ENCODE data around the gene DOHH. TPM values are rescaled to one million over a fixed set of nuclear protein-coding genes. Genes with fewer than 3 reads are reported as not detected.
A peak's percentile ranks its signal among the peaks of the same experiment; 100 is the strongest.

Gene DOHH, protein sequence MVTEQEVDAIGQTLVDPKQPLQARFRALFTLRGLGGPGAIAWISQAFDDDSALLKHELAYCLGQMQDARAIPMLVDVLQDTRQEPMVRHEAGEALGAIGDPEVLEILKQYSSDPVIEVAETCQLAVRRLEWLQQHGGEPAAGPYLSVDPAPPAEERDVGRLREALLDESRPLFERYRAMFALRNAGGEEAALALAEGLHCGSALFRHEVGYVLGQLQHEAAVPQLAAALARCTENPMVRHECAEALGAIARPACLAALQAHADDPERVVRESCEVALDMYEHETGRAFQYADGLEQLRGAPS
- total RNA-seq (2014; rRNA removed; shearing (Covaris generic)) = 24.1 and 32.1 TPM in 2 replicates

DNA sequence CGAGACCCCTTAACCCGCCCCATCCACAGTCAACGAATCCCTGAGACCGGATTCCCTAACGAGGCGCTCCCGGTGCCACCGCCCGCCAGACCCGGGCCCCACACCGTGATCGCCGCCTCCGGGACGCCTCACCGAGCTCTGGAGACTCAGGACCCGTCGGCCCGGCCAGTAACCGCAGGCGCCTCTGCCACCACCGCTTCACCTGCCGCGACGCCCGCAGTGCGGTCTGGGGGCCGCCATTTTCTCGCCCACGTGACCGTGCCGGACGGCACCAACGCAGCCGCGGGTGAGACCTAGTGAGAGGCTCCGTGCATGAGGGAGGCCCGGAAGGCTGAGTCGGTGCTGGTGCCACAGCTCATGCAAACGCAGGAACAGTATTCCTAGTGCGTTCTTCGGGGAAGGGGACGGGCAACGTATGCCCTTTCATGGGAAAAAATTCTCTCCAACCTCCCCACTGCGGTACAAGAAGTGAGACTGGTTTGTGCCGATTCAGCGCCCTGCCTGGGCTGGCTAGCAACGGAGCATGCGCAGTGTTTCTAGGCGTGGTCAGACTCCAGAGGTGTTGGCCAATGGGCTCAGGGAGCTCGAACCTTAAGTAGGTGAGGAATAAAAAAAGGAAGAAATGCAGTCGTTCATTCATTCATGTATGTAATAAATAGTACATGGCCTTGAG, at the start of gene DOHH:
TSS of gene DOHH (minus strand) at position 246 of the 673 bp plus-strand sequence. CDS start 3,860 bp downstream, outside the sequence.
- peaks cover 5% of the 10 kb centered on the region for H3K36me3 ChIP-seq (replicated peaks; ENCODE audit: control insufficient read depth, insufficient read depth, low read length)
- H3K4me3 ChIP-seq (ENCODE audit: insufficient read depth, low read depth, low read length) = peak within 1 kb of the TSS; percentile 94
- no peaks in the 10 kb centered on the region for H3K27me3 ChIP-seq (ENCODE audit: control insufficient read depth, insufficient read depth, low read length)
- DNase-seq = peak; percentile 98

DNA sequence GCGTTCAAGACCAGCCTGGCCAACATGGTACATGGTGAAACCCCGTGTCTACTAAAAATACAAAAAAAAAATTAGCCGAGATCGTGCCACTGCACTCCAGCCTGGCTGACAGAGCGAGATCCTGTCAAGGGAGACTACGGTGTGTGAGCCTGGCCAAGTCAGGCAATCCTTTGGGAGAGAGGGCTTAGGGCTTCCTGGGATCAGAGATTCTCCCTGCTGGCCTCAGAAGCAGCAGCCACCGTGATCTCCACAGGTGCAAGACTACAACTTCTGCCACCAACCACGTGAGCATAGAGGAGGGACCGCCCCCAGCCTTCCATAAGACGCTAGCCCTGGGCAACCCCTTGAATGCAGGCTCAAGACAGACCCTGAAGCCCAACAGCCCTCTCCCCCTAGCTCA, 49.3 kb upstream of the DOHH start:
- Histone ChIP-seq H3K4me3 (ENCODE audit: insufficient read depth, low read depth, low read length) (no peak overlapping the region), H3K36me3 (replicated peaks; ENCODE audit: control insufficient read depth, insufficient read depth, low read length) (peaks cover 1% of the 10 kb centered on the region; the same call in 1 of the 2 replicates), H3K27me3 (ENCODE audit: control insufficient read depth, insufficient read depth, low read length) (no peaks in the 10 kb centered on the region)
- no peak for DNase-seq

DNA sequence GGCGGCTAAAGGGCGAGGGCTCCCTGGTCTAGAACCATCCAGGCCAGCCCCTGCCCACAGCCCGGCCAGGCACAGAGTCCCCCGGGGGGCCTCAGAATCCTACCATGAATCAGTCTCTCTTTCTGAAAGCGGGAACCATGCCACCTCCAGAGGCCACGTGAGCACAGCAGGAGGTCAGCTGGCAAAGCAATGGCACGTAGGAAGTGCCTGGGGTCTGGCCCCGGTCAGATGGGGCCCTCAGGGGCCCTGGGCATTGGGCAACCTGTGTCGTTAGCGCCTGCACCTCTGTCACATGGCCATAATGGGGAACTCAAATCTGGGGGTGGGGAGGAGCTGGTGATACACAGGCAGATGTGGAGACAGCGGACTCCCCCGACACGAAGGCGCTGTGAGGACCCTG, 48.1 kb upstream of the DOHH start:
- peaks cover 1% of the 10 kb centered on the region; the same call in 1 of the 2 replicates for H3K36me3 ChIP-seq (replicated peaks; ENCODE audit: control insufficient read depth, insufficient read depth, low read length)
- H3K27me3 ChIP-seq (ENCODE audit: control insufficient read depth, insufficient read depth, low read length) = no peaks in the 10 kb centered on the region
- H3K4me3 ChIP-seq (ENCODE audit: insufficient read depth, low read depth, low read length) = no peak overlapping the region
- DNase-seq = no peak

DNA sequence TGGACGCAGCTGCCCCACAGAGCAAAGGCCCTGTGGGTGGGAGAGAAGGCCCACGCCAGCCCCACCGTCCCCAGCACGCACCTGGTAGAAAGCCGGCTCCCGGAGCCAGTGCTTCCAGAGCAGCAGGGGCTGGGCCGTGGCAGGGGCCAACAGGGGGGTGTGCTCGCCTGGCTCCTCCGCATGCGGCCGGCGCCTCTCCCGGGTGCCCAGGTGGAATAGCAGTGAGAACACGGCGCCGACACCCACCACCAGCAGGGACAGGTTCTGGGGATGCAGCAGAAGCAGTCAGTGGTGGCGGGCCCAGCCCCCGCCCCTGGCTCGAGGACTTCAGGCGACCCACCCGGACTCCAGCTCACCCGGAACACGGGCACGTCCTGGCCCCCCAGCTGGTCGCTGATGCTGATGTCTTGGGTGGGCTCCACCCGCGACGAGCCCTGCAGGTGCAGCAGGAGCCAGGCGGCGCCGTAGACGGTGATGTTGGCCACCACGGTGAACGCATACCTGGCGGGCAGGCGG, 47.4 kb upstream of the DOHH start:
- Histone ChIP-seq H3K4me3 (ENCODE audit: insufficient read depth, low read depth, low read length) (no peak overlapping the region), H3K27me3 (ENCODE audit: control insufficient read depth, insufficient read depth, low read length) (no peaks in the 10 kb centered on the region), H3K36me3 (replicated peaks; ENCODE audit: control insufficient read depth, insufficient read depth, low read length) (peaks cover 1% of the 10 kb centered on the region; the same call in 1 of the 2 replicates)
- DNase-seq = no peak

DNA sequence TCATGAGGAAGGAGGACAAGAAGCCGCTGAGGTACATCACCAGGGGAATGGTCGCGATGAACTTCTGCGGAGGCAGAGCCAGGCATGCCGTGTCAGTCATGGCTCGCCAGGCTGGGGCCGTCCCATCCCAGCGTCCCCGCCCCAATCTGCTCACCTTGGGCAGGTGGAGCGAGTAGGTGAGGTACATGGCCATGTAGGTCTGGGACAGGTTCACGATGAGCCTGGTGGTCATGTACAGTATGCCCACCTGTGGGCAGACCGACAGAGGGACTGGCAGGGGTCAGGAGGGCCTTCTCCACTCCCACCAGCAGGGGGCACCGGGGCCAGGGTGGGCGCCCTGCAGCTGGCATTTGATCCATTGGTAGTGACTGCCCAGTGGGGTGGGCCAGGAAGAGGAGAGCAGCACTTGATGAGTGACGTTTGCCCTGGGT, 46.8 kb upstream of the DOHH start:
- DNase-seq = peak; percentile 86
- Histone ChIP-seq H3K27me3 (ENCODE audit: control insufficient read depth, insufficient read depth, low read length) (no peaks in the 10 kb centered on the region), H3K36me3 (replicated peaks; ENCODE audit: control insufficient read depth, insufficient read depth, low read length) (peaks cover 1% of the 10 kb centered on the region; the same call in 1 of the 2 replicates), H3K4me3 (ENCODE audit: insufficient read depth, low read depth, low read length) (no peak overlapping the region)

DNA sequence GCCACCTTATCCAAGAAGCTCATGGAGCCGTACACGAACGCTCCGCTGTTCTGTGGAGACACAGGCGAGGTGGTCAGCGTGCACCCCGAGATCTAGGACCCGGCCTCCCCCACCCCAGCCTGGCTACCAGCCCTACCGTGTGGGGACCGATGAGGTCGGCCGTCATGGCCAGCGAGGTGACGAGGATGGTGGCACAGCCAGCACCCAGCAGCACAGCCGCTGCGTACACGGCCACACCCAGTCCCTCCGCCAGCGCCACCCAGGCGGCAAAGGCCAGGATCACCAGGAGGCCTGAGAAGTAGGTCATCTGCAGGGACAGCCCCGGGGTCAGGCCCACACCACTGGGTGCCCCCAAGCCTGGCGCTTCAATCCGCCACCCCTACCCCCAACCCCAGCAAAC, 45.6 kb upstream of the DOHH start:
- Histone ChIP-seq H3K4me3 (ENCODE audit: insufficient read depth, low read depth, low read length) (no peak overlapping the region), H3K27me3 (ENCODE audit: control insufficient read depth, insufficient read depth, low read length) (no peaks in the 10 kb centered on the region), H3K36me3 (replicated peaks; ENCODE audit: control insufficient read depth, insufficient read depth, low read length) (peaks cover 1% of the 10 kb centered on the region; the same call in 1 of the 2 replicates)
- no peak for DNase-seq

DNA sequence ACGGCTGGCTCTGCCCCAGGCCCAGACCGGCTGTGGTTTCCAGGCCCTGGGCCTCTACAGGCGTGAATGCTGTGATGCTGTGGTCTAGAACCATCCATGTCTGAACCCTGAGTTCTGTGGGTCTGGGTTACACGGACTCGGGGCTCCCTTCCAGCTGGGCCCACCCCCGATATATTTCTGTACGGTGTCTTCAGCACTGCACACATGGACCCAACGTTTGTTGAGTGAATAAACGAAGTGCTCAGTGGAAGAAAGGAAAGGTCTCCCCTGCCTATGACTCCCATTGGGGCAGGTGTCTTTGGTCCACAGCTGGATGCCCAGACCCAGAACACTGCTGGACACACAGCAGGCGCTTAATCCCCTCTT, 45.2 kb upstream of the DOHH start:
- H3K36me3 ChIP-seq (replicated peaks; ENCODE audit: control insufficient read depth, insufficient read depth, low read length) = peaks cover 1% of the 10 kb centered on the region; the same call in 1 of the 2 replicates
- no peak for DNase-seq
- H3K27me3 ChIP-seq (ENCODE audit: control insufficient read depth, insufficient read depth, low read length) = no peaks in the 10 kb centered on the region
- no peak overlapping the region for H3K4me3 ChIP-seq (ENCODE audit: insufficient read depth, low read depth, low read length)

DNA sequence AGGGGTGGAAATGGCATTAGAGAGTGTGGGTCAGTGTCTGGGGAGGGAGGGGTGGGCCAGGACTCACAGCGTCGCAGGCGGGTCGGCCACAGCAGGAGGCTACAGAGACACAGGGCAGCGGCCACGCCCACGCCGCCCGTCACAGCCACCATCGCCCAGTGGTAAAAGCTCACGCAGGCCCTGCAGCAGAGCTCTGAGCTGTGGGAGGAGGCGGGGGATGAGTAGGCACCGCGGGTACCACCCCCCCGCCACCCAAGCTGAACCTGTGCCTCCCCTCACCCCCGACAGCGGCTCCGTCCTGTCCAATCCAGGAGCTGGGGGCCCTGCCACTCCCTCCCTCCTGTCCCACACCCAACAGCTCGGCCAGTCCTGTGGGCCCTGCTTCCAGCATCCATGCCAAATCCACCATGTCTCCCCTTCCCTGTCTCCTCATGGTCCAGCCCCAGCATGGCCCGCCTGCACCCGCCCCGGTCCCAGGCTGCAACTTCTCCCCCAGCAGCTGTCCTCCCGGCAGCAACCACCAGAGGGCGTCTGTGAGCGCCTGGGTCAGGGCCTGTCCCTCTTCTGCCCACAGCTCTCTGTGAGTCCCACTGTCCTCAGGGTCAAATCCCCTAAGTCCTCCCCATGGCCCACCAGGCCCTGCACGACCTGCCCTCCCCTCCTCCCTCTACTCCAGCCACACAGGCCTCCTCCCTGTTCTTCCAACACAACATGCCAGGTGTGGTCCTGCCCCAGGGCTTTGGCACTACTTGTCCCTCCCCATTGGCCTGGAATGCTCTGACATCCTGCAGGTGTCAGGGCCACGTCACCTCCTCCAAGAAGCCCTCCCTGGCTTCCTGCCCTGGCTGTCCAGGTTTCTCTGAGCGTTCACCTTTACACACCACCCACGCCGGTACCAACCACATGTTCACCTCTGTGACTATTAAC, 44.5 kb upstream of the DOHH start:
- DNase-seq = peak; percentile 99

DNA sequence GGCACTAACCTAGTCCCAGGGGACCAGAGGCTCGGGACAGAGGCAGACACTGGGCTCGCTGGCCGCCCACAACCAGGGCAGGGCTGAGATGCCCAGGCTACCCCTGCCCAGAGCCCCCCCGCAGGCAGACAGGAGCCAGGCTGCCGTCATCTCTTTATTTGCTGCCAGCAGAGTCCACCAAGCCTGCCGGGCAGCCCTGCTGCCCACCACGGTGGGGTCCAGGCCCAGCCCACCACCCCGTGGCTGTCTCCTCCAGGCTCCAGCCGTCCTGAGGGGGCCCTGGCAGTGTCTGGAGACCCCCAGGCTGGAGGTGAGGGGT, 43.5 kb upstream of the DOHH start:
- DNase-seq = no peak
- Histone ChIP-seq H3K36me3 (replicated peaks; ENCODE audit: control insufficient read depth, insufficient read depth, low read length) (peaks cover 1% of the 10 kb centered on the region; the same call in 1 of the 2 replicates), H3K27me3 (ENCODE audit: control insufficient read depth, insufficient read depth, low read length) (no peaks in the 10 kb centered on the region), H3K4me3 (ENCODE audit: insufficient read depth, low read depth, low read length) (no peak overlapping the region)

More for the DNA sequence above, 44.5 kb upstream of the DOHH start:
- Histone ChIP-seq H3K27me3 (ENCODE audit: control insufficient read depth, insufficient read depth, low read length) (no peaks in the 10 kb centered on the region), H3K4me3 (ENCODE audit: insufficient read depth, low read depth, low read length) (no peak overlapping the region), H3K36me3 (replicated peaks; ENCODE audit: control insufficient read depth, insufficient read depth, low read length) (peaks cover 1% of the 10 kb centered on the region; the same call in 1 of the 2 replicates)

DNA sequence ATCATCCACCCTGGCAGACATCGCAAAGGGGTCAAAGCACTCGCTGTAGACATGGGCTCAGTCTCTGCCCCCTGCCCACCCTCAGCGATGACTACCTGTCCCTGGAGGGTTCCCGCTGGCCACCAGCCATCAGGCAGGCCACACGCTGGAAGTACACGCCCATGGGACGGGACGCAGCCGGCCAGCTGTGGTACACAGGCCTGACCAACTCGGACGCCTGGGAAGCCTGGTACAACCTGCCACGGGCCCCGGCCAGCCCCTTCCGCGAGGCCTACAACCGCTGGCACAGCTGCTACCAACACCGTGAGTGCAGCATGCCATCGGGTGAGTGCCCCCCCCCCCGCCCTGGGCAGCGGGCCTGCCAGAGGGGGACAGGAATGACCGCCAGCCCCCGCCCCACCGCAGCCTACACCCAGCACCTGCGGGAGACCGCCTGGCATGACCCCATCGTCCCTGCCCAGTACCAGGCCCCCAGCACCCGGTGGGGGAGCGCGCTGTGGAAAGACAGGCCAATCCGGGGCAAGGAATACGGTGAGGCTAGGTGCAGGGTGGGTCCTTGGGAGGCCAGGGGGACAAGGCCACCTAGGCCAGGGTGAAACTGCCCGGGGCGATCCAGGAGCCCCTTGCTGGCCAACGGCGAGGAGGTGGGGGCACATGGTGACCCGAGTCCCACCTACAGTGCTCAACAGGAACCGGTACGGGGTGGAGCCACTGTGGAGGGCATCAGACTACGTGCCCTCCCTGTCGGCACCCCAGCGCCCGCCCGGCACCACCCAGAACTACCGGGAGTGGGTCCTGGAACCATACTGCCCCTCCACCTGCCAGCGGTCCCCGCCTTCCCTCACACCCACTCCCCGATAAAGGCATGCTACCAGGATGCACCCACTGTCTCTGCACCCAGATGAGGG, 42.9 kb upstream of the DOHH start:
- Histone ChIP-seq H3K27me3 (ENCODE audit: control insufficient read depth, insufficient read depth, low read length) (no peaks in the 10 kb centered on the region), H3K4me3 (ENCODE audit: insufficient read depth, low read depth, low read length) (no peak overlapping the region), H3K36me3 (replicated peaks; ENCODE audit: control insufficient read depth, insufficient read depth, low read length) (peaks cover 1% of the 10 kb centered on the region; the same call in 1 of the 2 replicates)
- no peak for DNase-seq

DNA sequence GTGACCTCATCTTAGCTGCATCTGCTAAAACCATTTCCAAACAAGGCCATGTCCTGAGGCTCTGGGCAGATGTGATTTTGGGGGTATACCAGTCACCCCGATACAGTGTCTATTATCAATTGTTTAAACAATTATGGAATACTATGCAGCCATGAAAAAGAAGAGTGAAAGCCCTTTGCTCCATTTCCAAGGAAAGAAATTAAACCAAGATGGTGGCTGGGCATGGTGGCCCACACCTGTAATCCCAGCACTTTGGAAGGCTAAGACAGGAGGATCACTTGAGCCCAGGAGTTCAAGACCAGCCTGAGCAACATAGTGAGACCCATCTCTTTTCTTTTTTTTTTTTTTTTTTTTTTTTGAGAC, 39.3 kb upstream of the DOHH start:
- Histone ChIP-seq H3K27me3 (ENCODE audit: control insufficient read depth, insufficient read depth, low read length) (no peaks in the 10 kb centered on the region), H3K4me3 (ENCODE audit: insufficient read depth, low read depth, low read length) (no peak overlapping the region), H3K36me3 (replicated peaks; ENCODE audit: control insufficient read depth, insufficient read depth, low read length) (no peaks in the 10 kb centered on the region; the same call in 1 of the 2 replicates)
- DNase-seq = no peak

DNA sequence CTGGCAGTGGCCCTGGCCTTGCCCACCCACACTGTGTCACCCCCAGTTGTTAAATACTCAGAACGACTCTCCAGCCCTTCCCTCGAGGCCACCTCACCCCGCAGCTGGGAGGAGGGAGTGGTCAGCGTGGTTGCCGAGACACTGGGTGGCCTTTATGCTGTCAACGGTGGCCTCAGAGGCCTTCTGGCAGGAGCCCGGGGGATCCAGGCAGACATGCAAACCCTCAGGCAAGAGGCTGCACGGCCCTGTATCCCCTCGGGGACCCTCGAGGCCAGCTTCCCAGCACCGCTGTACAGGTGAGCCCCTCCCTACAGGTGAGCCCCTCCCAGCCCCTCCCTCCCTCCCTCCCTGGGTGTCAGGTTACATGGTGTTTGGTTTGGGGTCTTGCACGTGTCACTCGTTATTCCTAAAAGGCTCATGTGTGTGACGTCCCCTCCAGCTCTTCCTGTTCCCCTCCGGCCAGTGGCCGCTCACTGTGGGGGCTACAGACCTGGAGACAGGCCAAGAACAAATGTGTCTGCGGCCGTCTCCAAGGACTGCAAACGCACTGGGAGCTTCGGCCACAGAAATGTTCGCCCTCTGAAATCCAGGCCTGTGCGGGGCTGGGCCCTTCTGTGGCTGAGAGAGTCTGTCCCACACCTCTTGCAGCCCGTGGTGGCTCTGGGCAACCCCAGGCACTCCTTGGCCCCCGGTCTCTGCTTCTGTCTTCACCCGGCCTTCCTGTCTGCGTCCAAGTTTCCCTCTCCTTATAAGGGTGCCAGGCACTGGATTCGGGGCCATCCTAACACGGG, 38.7 kb upstream of the DOHH start, which contains the start of gene TEKTIP1:
TSS of gene TEKTIP1 (plus strand) at position 210 of the 791 bp plus-strand sequence. CDS start at position 214, 4 bp downstream.
- Histone ChIP-seq H3K27me3 (ENCODE audit: control insufficient read depth, insufficient read depth, low read length) (no peaks in the 10 kb centered on the region), H3K4me3 (ENCODE audit: insufficient read depth, low read depth, low read length) (no peak within 1 kb of the TSS), H3K36me3 (replicated peaks; ENCODE audit: control insufficient read depth, insufficient read depth, low read length) (no peaks in the 10 kb centered on the region; the same call in 1 of the 2 replicates)
- DNase-seq = peak; percentile 92
